ENCODE results near the gene TMEM37. TPM values are rescaled to one million over a fixed set of nuclear protein-coding genes. Genes with fewer than 3 reads are reported as not detected.
A peak's percentile ranks its signal among the peaks of the same experiment; 100 is the strongest.

The TMEM37 gene
- total RNA-seq, 1 experiment from 2014 or later, result not detected

DNA sequence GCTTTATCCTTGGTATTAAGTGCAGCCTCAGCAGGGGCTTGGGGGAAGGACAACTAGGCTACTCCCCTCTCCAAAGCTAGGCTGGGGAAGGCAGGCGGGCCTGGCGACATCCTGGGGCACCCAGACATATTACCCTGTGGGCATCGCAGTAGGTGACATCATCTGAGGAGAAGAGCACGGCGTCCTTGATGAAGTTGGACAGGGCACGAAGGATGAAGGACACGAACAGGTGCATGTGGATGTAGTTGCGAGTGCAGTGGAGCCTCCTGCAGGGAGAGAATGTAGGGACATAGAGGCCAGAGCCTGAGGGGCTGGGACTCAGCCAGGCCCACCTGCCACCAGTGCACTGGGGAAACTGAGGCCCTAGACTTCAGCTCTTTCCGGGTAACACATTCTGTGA, 32.3 kb downstream of the TMEM37 start:
- H3K4me3 ChIP-seq, result no peak overlapping the region
- no peak for DNase-seq (ENCODE audit: low read depth in 1 of 2, low spot score in 2 of 2)
- no peaks in the 10 kb centered on the region for H3K9me3 ChIP-seq (replicated peaks)
- H3K4me1 ChIP-seq (replicated peaks), result no peaks in the 10 kb centered on the region
- 0 out of 2 replicates have a peak, but pooled peaks cover 3% of the 10 kb centered on the region for H3K27me3 ChIP-seq (replicated peaks)
- H3K27ac ChIP-seq, result no peak overlapping the region
- H3K36me3 ChIP-seq, result no peaks in the 10 kb centered on the region

DNA sequence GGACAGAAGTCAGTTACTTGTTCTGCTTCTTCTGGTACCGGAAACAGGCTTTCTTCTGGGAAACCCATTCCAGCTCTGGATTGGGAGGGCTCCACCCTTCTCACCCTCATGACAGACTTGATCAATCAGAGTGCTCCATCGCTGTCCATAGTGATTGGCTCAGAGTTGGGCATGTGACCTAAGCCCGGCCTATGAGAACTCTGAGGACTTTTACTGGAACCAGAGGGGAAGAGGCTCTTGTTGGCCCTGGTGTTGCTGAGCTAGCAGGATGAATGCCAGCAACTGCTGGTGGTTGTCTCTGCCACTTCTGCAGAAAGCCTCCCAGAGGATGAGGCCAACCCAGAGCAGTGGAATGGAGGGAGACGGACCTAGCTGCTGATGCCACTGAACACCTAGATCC, 33.3 kb downstream of the TMEM37 start:
- Histone ChIP-seq H3K4me1 (replicated peaks) (no peaks in the 10 kb centered on the region), H3K27ac (no peak overlapping the region), H3K9me3 (replicated peaks) (no peaks in the 10 kb centered on the region), H3K36me3 (no peaks in the 10 kb centered on the region), H3K27me3 (replicated peaks) (0 out of 2 replicates have a peak, but pooled peaks cover 3% of the 10 kb centered on the region), H3K4me3 (no peak overlapping the region)
- DNase-seq (ENCODE audit: low read depth in 1 of 2, low spot score in 2 of 2), result no peak

DNA sequence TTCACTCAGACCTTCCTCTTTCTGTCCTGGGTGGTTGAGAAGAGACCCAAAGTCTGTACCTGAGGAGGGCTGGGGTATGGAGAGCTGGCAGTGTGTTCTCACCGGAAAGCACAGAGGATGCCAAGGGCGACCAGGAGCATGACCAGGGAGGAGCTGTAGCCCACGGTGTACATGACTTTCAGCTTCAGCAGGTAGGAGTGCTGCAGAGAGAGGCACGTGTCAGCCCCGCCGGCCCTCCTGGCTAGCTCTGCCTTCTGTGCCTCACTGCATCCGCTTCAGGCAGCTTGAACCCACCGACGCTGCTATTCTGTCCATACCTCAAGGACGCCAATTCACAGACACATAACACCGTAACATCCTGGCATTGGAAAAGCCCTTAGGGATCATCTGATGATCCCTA, 34.0 kb downstream of the TMEM37 start:
- no peak overlapping the region for H3K4me3 ChIP-seq
- H3K36me3 ChIP-seq, result no peaks in the 10 kb centered on the region
- no peaks in the 10 kb centered on the region for H3K4me1 ChIP-seq (replicated peaks)
- no peak overlapping the region for H3K27ac ChIP-seq
- DNase-seq (ENCODE audit: low read depth in 1 of 2, low spot score in 2 of 2), result no peak
- H3K9me3 ChIP-seq (replicated peaks), result no peaks in the 10 kb centered on the region
- 0 out of 2 replicates have a peak, but pooled peaks cover 3% of the 10 kb centered on the region for H3K27me3 ChIP-seq (replicated peaks)

DNA sequence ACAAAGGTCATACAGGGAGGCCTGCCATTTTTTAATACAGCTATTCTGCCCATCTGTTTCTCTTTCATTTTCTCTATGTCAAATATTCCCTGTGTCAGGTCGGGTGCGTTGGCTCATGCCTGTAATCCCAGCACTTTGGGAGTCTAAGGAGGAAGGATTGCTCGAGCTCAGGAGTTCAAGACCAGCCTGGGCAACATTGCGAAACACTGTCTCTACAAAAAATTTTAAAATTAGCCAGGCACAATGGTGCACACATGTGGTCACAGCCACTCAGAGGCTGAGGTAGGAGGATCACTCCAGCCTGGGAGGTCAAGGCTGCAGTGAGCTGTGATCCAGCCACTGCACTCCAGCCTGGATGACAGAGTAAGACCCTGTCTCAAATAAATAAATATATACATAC, 34.7 kb downstream of the TMEM37 start:
- H3K27ac ChIP-seq, result no peak overlapping the region
- H3K4me1 ChIP-seq (replicated peaks), result no peaks in the 10 kb centered on the region
- H3K36me3 ChIP-seq, result no peaks in the 10 kb centered on the region
- DNase-seq (ENCODE audit: low read depth in 1 of 2, low spot score in 2 of 2), result no peak
- 0 out of 2 replicates have a peak, but pooled peaks cover 3% of the 10 kb centered on the region for H3K27me3 ChIP-seq (replicated peaks)
- no peak overlapping the region for H3K4me3 ChIP-seq
- no peaks in the 10 kb centered on the region for H3K9me3 ChIP-seq (replicated peaks)

DNA sequence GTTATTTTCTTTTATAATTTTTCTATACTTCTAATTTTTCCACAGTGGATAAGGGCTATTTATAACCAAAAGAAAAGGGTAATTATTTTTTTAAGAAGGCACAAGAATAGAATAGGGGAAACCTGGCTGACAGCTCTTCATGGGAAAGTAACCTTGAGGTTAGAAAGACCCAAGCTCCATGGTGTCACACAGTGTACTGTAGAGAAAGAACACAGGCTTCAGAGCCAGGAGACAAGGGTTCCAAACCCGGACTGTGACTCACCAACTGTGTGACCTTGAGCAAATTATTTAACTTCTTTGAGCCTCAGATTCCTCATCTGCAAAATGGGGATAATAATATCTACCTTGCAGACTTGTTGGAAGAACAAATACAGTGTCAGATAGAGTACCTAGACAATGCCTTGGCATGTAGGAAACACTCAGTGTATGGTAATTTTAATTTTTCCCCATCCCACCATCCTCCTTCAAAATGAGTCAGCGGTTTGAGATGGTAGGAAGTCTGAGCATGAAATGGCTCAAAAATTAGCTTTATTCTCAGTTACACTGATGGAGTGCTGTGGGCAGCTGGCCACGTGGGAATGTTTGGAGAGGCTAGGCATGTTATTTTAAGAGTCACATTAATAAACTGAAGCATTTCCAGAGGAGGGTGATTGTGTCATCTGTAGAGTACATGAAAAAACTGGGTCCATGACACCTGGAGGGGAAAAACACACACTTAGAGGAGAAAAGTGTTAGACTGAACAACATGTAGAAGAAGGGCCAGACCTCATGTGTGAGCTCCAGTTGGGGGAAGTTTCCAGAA, 36.7 kb downstream of the TMEM37 start:
- Histone ChIP-seq H3K36me3 (no peaks in the 10 kb centered on the region), H3K9me3 (replicated peaks) (no peaks in the 10 kb centered on the region), H3K27me3 (replicated peaks) (0 out of 2 replicates have a peak, but pooled peaks cover 3% of the 10 kb centered on the region), H3K4me3 (no peak overlapping the region), H3K4me1 (replicated peaks) (no peaks in the 10 kb centered on the region), H3K27ac (no peak overlapping the region)
- no peak for DNase-seq (ENCODE audit: low read depth in 1 of 2, low spot score in 2 of 2)

DNA sequence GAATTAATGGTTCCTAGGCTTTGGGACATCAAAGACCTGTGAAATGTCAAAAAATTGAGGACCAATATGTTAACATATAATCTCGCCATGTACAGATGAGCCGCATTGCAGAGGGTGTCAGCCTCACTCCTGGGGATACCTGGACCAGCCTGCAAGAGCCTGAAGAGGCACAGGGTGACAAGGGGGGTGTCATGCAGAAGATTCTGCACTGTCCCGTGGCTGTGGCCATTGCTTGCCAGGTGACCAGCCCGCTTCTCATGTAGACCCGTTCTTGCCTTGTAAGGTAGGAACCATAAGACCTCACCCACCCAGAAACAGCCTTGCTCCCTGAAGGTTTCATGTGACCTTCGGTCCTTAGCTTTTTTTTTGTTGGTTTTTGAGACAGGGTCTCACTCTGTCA, 37.5 kb downstream of the TMEM37 start:
- H3K36me3 ChIP-seq, result no peaks in the 10 kb centered on the region
- no peaks in the 10 kb centered on the region for H3K4me1 ChIP-seq (replicated peaks)
- H3K27me3 ChIP-seq (replicated peaks), result 0 out of 2 replicates have a peak, but pooled peaks cover 3% of the 10 kb centered on the region
- H3K4me3 ChIP-seq, result no peak overlapping the region
- H3K27ac ChIP-seq, result no peak overlapping the region
- H3K9me3 ChIP-seq (replicated peaks), result no peaks in the 10 kb centered on the region
- no peak for DNase-seq (ENCODE audit: low read depth in 1 of 2, low spot score in 2 of 2)

DNA sequence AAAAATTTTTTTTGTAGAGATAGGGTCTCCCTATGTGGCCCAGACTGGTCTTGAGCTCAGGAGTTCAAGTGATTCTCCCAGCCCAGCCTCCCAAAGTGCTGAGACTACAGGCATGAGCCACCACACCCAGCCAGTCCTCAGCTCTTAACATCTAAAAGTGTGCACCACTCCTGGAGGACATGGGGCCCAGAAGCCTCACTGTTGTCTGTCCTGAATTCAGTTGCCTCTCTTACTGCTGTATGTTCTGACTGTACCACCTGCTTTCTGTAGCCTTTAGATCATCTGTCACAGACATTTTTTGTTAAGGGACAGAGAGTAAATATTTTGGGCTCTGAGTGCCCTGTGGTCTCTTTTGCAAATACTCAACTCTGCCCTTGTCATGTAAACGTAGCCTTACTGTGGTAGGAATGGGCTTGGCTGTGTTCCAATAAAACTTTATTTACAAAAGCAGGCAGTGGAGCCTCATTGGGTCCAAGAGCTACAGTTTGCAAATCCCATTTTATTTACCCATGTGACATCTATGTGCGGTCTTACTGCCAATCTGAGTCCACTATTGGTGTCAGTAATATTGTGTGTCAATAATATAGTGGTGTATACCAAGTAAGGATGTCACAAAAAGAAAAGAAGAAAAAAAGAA, 38.1 kb downstream of the TMEM37 start:
- DNase-seq (ENCODE audit: low read depth in 1 of 2, low spot score in 2 of 2), result no peak
- Histone ChIP-seq H3K4me3 (no peak overlapping the region), H3K4me1 (replicated peaks) (no peaks in the 10 kb centered on the region)

DNA sequence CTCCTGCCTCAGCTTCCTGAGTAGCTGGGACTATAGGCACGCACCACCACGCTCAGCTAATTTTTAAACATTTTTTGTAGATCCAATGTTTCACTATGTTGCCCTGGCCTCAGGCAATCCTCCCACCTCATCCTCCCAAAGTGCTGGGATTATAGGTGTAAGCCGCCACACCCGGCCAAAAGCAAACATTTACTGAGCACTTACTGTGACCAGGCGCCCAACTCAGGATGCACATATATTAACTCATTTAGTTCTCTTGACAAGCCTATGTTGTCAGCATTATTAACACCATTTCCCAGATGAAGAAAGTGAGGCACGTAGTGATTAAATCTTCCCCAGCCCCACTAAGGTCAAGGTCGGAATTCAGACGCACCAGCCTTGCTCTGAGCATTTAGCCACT, 41.1 kb downstream of the TMEM37 start:
- Histone ChIP-seq H3K4me3 (no peak overlapping the region), H3K9me3 (replicated peaks) (no peaks in the 10 kb centered on the region), H3K27ac (no peak overlapping the region), H3K27me3 (replicated peaks) (0 out of 2 replicates have a peak, but pooled peaks cover 3% of the 10 kb centered on the region), H3K36me3 (no peaks in the 10 kb centered on the region), H3K4me1 (replicated peaks) (no peaks in the 10 kb centered on the region)
- DNase-seq (ENCODE audit: low read depth in 1 of 2, low spot score in 2 of 2), result no peak

More for the DNA sequence above, 38.1 kb downstream of the TMEM37 start:
- H3K36me3 ChIP-seq, result no peaks in the 10 kb centered on the region
- H3K27ac ChIP-seq, result no peak overlapping the region
- 0 out of 2 replicates have a peak, but pooled peaks cover 3% of the 10 kb centered on the region for H3K27me3 ChIP-seq (replicated peaks)
- H3K9me3 ChIP-seq (replicated peaks), result no peaks in the 10 kb centered on the region

DNA sequence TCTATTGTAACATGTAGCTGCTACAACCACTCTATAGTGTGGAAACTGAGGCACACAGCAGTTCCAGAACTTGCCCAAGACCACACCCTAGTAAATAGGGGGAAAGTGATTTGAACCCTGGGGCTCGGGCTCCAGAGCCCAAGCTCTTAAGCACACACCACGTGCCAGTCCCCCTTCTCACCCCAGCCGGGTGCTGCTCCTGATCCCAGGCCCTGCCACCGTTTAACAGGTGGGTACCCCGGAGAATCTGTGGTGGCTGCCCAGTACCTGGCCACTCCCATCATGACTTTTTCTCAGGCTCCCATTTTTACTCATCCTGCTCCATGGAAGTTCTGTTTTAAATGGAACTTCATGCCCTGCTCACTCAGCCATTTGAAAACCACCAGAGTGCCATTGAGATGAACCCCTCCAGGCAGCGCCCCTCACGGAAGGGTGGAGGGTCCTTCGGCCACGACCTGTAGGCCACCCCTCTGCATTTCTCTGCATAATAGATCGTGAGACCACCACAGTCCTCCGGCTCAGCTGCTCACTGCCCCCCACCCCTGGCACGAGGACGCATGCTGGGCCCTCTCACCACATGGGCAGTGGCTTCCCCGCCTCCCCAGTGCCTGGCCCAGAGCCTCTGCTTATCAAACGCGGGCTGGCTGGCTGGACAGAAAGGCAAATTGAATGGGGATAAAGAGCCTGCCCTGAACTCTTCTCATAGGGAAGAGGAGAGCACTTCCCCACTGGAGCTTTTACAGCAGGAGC, 42.1 kb downstream of the TMEM37 start:
- H3K27me3 ChIP-seq (replicated peaks), result no peaks in the 10 kb centered on the region
- H3K4me3 ChIP-seq, result no peak overlapping the region
- no peaks in the 10 kb centered on the region for H3K36me3 ChIP-seq
- H3K27ac ChIP-seq, result no peak overlapping the region
- no peak for DNase-seq (ENCODE audit: low read depth in 1 of 2, low spot score in 2 of 2)
- H3K4me1 ChIP-seq (replicated peaks), result no peaks in the 10 kb centered on the region
- H3K9me3 ChIP-seq (replicated peaks), result no peaks in the 10 kb centered on the region

DNA sequence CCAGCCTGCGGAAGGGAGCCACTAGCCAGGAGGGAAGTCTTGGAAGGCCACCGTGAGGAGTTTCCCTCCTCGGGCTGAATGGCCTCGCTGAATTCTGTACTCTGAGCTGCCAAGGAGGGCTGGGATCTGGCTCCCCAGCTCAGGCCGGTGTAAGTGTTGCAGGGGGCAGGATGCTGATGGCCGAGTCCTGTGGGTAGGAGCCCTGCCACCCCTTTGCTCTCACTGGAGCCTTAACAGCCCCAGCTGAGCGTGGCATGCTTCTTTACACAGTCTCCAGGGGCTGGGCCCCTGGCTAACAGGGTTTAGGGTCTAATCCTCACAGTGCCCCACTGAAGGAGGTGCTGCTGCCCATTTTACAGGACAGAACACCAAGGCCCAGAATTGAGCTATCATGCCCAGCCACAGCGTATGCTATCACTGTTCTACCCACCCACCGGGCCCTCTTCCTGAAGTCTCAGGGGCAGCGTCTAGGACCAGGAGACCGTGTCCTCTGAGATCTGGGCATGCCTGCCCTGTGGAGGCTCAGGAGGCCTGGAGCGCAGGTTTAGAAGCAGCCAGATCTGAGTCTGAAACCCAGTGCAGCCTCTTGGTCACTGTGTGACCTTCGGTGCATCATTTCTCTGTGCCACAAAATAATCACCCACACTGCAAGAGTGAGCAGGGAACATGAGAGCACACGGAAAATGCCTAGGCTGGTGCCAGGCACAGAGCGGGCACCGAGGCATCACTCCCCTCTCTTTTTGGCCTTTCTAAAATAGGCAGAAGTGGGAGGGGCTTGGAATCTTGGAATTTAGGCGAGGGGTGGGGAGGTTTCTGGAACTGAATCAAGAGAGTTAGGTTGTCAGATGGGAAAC, 42.9 kb downstream of the TMEM37 start:
- no peaks in the 10 kb centered on the region for H3K27me3 ChIP-seq (replicated peaks)
- H3K4me1 ChIP-seq (replicated peaks), result no peaks in the 10 kb centered on the region
- no peaks in the 10 kb centered on the region for H3K36me3 ChIP-seq
- DNase-seq (ENCODE audit: low read depth in 1 of 2, low spot score in 2 of 2), result peak in 1 of 2 experiments; percentile 33
- no peak overlapping the region for H3K27ac ChIP-seq
- no peak overlapping the region for H3K4me3 ChIP-seq
- H3K9me3 ChIP-seq (replicated peaks), result no peaks in the 10 kb centered on the region

DNA sequence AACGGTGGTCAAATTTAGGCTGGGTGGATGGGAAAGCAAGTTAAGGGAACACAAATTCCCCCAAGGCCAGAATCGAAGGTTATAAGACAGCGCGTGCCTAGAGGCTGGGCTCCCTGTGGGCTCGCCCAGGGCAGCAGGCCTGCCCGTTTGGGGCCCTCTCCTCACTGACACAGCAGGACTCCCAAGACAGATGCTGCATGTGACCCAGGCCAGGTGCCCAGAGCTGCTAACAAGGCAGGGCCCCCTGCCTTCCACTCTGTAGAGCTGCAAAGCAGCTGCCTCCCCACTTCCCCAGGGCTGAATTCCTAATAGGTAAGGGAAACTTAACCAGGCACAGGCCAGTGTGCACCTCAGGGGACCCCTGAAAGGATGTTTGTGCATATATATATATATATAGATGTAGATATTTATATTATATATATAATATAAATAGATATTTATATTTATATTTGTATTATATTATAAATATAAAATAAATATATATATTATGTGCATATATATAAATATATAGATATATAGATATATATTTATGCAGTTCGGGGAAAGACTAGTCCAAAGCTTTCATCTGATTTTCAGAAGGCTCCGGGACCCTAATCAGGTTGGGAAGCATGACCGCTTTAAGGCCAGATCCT, 43.7 kb downstream of the TMEM37 start:
- Histone ChIP-seq H3K4me3 (no peak overlapping the region), H3K4me1 (replicated peaks) (no peaks in the 10 kb centered on the region), H3K36me3 (no peaks in the 10 kb centered on the region), H3K9me3 (replicated peaks) (no peaks in the 10 kb centered on the region), H3K27ac (no peak overlapping the region), H3K27me3 (replicated peaks) (no peaks in the 10 kb centered on the region)
- peak in 1 of 2 experiments; percentile 21 for DNase-seq (ENCODE audit: low read depth in 1 of 2, low spot score in 2 of 2)

DNA sequence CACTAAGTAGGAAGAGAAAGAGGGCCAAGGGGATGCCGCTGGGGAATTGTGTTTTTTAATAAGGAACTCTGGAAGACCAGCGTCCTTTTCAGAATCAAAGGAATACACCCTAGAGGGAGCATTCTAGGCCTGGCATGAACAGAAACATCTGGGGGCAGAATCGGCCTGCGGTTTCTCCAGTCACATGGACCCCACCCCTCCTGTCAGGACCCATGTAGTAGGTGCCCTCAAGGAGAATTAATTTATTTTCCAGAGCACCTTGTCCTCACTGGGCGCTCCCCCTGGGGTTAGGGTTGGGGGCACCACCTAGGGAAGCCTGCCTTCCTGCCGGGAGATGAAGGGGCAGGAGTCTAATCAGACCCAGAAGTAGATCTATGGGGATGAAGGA, 44.2 kb downstream of the TMEM37 start:
- Histone ChIP-seq H3K27ac (no peak overlapping the region), H3K4me1 (replicated peaks) (no peaks in the 10 kb centered on the region), H3K36me3 (no peaks in the 10 kb centered on the region), H3K27me3 (replicated peaks) (no peaks in the 10 kb centered on the region), H3K4me3 (no peak overlapping the region), H3K9me3 (replicated peaks) (no peaks in the 10 kb centered on the region)
- no peak for DNase-seq (ENCODE audit: low read depth in 1 of 2, low spot score in 2 of 2)

All from SJSA1 (cell line).